Measurements from ENCODE around the gene SHANK3. TPM values are rescaled to one million over a fixed set of nuclear protein-coding genes. Genes with fewer than 3 reads are reported as not detected.

SHANK3 gene
- total and polyA plus RNA-seq, 2 of the 4 experiments (the other 2 are of a cell fraction) = 0.18 to 1.5 TPM

GRCh38 chr22:50713571-50714056, 41.0 kb downstream of the SHANK3 start:
- Histone ChIP-seq H3K9ac (ENCODE audit: low read depth, low read length) (no peak overlapping the region), H2BK15ac (ENCODE audit: low read depth, low read length) (no peak overlapping the region), H3K9me3 (ENCODE audit: control insufficient read depth, insufficient read depth, low read length) (no peaks in the 10 kb centered on the region), H3K4me3 (ENCODE audit: insufficient read depth, low read depth, low read length) (no peak overlapping the region), H2BK5ac (ENCODE audit: low read depth, low read length, poor library complexity, severe bottlenecking) (no peak overlapping the region), H2AK5ac (ENCODE audit: low read depth, low read length) (no peak overlapping the region), H3K27ac (ENCODE audit: insufficient read depth, low read length) (no peak overlapping the region), H3K4me1 (ENCODE audit: control insufficient read depth, insufficient read depth, low read length) (no peaks in the 10 kb centered on the region), H4K5ac (ENCODE audit: low read depth, low read length) (no peak overlapping the region), H3K56ac (ENCODE audit: extremely low read depth, insufficient read depth, low read length) (no peak overlapping the region), H4K8ac (ENCODE audit: low read depth in 2 of 2, low read length in 2 of 2) (no peak overlapping the region), H3K14ac (replicated peaks; ENCODE audit: low read depth, low read length) (no peak overlapping the region), H3K9me1 (ENCODE audit: insufficient read depth, low read length) (peaks cover 8% of the 10 kb centered on the region), H2BK120ac (ENCODE audit: low read depth, low read length) (no peak overlapping the region), H2AK9ac (replicated peaks; ENCODE audit: low read depth, low read length, poor library complexity) (peak overlapping the region; percentile 15), H3K27me3 (ENCODE audit: control insufficient read depth, insufficient read depth, low read length) (no peaks in the 10 kb centered on the region), H4K91ac (ENCODE audit: insufficient read depth, low read depth, low read length) (no peak overlapping the region), H2AFZ (replicated peaks; ENCODE audit: low read length, poor library complexity) (no peak overlapping the region), H3K4me2 (ENCODE audit: low read depth, low read length) (no peak overlapping the region), H3K79me1 (ENCODE audit: low read depth in 1 of 2, low read length in 2 of 2) (no peaks in the 10 kb centered on the region), H3K36me3 (ENCODE audit: control insufficient read depth, insufficient read depth, low read length) (no peaks in the 10 kb centered on the region), H3K18ac (ENCODE audit: low read depth, low read length) (no peak overlapping the region), H3K4ac (ENCODE audit: low read depth, low read length) (no peak overlapping the region), H2BK20ac (ENCODE audit: low read depth, low read length) (no peak overlapping the region), H4K20me1 (ENCODE audit: insufficient read depth, low read length) (no peaks in the 10 kb centered on the region), H3K23ac (ENCODE audit: low read depth, low read length) (no peak overlapping the region)
- TF ChIP-seq RCOR1 (IDR thresholded peaks at IDR 0.05; ENCODE audit: insufficient replicate concordance, low read length) (no peak), CHD1 (IDR thresholded peaks at IDR 0.05; ENCODE audit: low read depth, low read length) (no peak), BHLHE40 (IDR thresholded peaks at IDR 0.05; ENCODE audit: low read depth, low read length) (no peak), USF2 (IDR thresholded peaks at IDR 0.05; ENCODE audit: low read depth, low read length) (no peak), NFE2L2 (IDR thresholded peaks at IDR 0.05; ENCODE audit: low read depth, low read length) (no peak), CTCF (conservative IDR thresholded peaks at IDR 0.05; ENCODE audit: low read depth, low read length) (no peak), CEBPB (IDR thresholded peaks at IDR 0.05; ENCODE audit: low read depth, low read length) (no peak), RAD21 (IDR thresholded peaks at IDR 0.05; ENCODE audit: low read length) (no peak), MXI1 (IDR thresholded peaks at IDR 0.05; ENCODE audit: borderline replicate concordance, low read depth, low read length) (no peak), FOS (IDR thresholded peaks at IDR 0.05; ENCODE audit: low read depth, low read length) (no peak), MAFK (IDR thresholded peaks at IDR 0.05; ENCODE audit: low read depth, low read length) (no peak), SMC3 (IDR thresholded peaks at IDR 0.05; ENCODE audit: low read depth, low read length) (no peak), RFX5 (IDR thresholded peaks at IDR 0.05; ENCODE audit: low read depth, low read length) (no peak), ELK1 (IDR thresholded peaks at IDR 0.05; ENCODE audit: borderline replicate concordance, low read depth, low read length) (no peak)
- POLR2A ChIA-PET (ENCODE audit: unreplicated experiment) = no interaction called here
- intact Hi-C loops (cut with micrococcal nuclease) (no loop called here), dilution Hi-C loops (cut with HindIII; ENCODE audit: low sequenced_read_pairs, unreplicated experiment) (no loop called here), in situ Hi-C loops (cut with MboI; ENCODE audit: low sequenced_read_pairs) (no loop called here)
- 71% methylated on average over 3 of the region's 5 CpGs; no CpG with 5 or more reads in 1 of the 2 experiments for WGBS, 2 experiments (ENCODE audit: extremely low coverage in 2 of 2, insufficient read length in 1 of 2)
- CTCF ChIA-PET = no interaction called here
- no TSS peak for BruUV-seq (replicated peaks)
- no peak for DNase-seq
- ATAC-seq (ENCODE audit: low read depth) = no peak

All from IMR-90 (cell line).